GM21529 (cell line): Measurements from ENCODE around the gene SEPTIN12.
A peak's percentile ranks its signal among the peaks of the same experiment; 100 is the strongest.
"Not testable (repeated sequence)": the region's sequence is repeated elsewhere in the genome, so short reads cannot be mapped to it uniquely, and the experiment has no call there.

Experiments
- ATAC-seq: cut with Tn5 transposase; IDR thresholded peaks from one replicate; pipeline ENCODE4 v1.9.1; 2021; ENCODE audit not compliant: unreplicated experiment

SEPTIN12 gene

DNA sequence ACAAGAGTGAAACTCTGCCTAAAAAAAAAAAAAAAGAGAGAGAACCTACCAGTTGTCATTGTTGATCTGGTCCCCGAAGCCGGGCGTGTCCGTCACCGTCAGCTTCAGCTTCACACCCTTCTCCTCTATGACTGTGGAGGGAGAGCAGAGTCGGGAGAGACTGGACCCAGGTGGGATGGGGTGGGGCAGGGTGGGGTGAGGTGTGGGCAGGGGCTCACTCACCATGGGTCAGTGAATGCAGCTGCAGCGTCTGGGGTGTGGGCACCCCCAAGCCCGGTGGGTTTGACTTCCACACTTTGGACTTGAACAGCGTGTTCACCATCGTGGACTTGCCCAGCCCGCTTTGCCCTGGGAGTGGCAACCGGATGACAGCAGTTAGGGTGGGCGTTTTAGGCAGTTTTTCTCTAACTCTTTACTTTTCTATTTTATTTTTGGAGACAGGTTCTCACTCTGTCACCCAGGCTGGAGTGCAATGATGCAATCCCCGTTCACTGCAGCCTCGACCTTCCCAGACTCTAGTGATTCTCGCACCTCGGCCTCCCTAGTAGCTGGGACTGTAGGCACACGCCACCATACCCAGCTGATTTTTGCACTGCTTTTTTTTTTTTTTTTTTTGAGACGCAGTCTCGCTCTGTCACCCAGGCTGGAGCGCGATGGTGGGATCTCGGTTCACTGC, 2.2 kb downstream of the SEPTIN12 start:
- ATAC-seq: no peak

GRCh38 chr16:4784444-4784987, 3.6 kb downstream of the SEPTIN12 start:
- not testable (repeated sequence) for ATAC-seq

- ATAC-seq: no peak
Measured at GRCh38 chr16:4783951-4784336, 4.2 kb downstream of the SEPTIN12 start.

GRCh38 chr16:4783251-4783950, 4.7 kb downstream of the SEPTIN12 start:
- no peak for ATAC-seq

DNA sequence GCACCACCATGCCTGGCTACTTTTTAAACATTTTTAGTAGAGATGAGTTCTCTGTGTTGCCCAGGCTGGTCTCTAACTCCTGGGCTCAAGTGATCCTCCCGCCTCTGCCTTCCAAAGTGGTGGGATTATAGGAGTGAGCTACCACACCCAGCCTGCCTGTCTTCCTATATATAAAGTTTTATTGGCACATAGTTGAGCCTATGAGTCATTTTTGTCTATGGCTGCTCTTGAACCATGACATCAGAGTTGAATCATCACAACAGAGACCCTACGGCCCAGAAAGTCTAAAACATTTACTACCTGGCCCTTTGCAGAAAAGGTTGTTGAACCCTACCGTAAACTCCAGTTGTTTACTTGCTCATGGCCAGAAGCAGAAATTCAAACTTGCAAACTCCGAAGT, 7.9 kb downstream of the SEPTIN12 start:
- ATAC-seq: no peak

DNA sequence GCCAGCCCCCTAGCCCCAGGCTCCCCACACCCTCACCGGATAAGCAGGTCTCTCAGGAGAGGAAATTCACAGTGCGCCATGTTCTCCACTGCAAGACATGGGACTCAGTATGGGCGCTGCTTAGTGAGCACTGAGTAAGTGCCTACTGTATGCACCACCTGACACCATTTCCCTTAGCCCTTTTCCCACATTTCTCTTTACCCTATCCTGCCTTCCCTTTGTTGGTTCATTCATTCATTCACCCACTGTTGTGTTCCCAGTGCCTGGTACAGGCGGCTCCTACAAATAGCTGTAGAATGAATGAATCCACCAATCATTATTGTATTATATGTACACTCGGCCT, 10.1 kb downstream of the SEPTIN12 start:
- no peak for ATAC-seq

DNA sequence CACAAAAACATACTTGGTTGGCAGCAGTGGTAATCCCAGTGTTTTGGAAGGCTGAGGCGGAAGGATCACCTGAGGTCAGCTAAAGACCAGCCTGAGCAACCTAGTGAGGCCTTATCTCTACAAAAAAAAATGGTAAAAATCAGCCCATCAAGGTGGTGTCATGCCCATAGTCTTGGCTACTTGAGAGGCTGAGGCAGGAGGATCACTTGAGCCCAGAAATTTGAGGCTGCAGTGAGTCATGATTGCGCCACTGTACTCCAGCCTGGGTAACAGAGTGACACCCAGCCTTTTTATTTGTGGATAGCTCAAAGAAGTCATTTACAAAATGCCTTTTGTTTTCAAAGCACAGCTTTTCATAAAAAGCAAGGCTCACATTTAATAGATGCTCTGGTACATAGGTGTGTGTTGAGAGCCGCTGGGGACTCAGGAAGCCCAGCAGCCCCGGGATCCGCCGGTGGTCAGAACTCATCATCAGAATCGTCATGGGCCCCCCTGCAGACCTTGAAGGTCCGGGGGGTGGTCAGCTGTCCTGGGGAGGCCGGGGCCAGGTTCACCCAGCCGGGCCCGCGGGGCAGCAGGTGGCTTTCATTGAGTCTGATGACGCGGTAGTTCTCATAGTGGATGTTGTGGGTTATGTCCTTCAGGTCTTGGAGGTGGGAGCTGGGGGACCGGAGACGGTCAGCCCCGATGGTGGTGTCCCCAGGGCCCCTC, 10.7 kb downstream of the SEPTIN12 start:
- ATAC-seq: no peak

- ATAC-seq: no peak
Measured at GRCh38 chr16:4776141-4776705, 11.9 kb downstream of the SEPTIN12 start.

GRCh38 chr16:4775005-4775404, 13.1 kb downstream of the SEPTIN12 start:
- no peak for ATAC-seq

DNA sequence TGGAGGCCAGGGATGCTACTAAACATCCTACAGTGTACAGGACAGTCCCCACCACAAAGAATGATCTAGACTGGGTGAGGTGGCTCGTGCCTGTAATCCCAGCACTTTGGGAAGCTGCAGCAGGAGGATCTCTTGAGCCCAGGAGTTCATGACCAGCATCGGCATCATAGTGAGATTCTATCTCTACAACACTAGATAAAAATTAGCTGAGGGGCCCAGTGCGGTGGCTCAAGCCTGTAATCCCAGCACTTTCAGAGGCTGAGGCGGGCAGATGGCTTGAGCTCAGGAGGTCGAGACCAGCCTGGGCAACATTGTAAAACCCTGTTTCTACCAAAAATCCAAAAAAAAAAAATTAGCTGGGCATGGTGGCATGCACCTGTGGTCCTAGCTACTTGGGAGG, 15.8 kb downstream of the SEPTIN12 start:
- ATAC-seq: no peak

GRCh38 chr16:4771646-4772045, 16.5 kb downstream of the SEPTIN12 start:
- no peak for ATAC-seq

DNA sequence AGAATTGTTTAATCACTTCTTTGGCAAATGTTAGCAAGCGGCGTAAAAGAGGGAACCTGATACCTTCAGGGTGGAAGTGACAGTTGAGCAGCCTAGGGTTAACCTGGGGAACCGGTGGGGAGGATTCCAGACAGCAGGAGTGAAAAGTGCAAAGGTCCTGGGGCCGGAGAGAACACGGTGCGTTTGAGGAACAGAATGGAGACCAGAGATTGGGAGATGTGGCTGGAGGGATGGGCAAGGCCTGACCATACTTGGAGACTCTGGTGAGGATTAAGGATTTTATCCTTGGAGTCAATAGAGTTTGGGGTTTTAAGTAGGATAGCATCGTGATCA, 18.9 kb downstream of the SEPTIN12 start:
- ATAC-seq: no peak

- ATAC-seq: peak; percentile 67
Measured at GRCh38 chr16:4768549-4769305, 19.4 kb downstream of the SEPTIN12 start.

- ATAC-seq: no peak
Measured at GRCh38 chr16:4767872-4768548, 20.1 kb downstream of the SEPTIN12 start.

DNA sequence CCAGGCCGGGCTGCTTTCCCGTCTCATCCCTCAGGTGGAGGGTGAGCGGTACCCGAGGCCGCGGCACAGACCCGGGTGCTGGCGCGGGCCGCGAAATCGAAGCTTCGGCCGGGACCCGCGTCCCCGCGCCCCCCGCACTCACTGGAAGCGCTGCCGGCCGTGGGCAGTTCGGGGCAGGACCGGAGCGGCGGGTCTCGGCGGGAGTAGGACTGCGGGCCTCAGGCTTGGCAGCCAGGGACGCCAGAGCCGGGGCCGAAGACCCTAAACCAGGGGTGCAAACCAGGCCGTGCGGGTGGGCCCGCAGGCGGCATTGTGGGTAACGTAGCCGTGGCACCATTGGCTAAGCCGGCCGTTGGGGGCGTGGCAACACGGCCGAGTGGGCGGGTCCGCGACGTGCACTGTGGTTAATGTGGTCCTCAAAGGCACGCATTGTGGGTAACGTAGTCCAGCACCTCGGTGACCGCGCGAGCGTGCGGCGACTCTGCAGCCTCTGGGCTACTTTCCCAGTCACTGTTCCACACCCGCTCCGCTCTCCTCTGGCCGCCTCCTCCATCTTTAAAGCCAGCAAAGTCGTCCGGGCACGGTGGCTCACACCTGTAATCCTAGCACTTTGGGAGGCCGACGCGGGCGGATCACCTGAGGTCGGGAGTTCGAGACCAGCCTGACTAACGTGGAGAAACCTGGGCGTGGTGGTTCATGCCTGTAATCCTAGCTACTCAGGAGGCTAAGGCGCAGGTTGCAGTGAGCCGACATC, 21.1 kb downstream of the SEPTIN12 start, which contains the start of gene ZNF500:
TSS of gene ZNF500 (minus strand) at position 288 of the 754 bp plus-strand sequence. CDS start 1,184 bp downstream, outside the sequence.
- ATAC-seq: peak; percentile 83

DNA sequence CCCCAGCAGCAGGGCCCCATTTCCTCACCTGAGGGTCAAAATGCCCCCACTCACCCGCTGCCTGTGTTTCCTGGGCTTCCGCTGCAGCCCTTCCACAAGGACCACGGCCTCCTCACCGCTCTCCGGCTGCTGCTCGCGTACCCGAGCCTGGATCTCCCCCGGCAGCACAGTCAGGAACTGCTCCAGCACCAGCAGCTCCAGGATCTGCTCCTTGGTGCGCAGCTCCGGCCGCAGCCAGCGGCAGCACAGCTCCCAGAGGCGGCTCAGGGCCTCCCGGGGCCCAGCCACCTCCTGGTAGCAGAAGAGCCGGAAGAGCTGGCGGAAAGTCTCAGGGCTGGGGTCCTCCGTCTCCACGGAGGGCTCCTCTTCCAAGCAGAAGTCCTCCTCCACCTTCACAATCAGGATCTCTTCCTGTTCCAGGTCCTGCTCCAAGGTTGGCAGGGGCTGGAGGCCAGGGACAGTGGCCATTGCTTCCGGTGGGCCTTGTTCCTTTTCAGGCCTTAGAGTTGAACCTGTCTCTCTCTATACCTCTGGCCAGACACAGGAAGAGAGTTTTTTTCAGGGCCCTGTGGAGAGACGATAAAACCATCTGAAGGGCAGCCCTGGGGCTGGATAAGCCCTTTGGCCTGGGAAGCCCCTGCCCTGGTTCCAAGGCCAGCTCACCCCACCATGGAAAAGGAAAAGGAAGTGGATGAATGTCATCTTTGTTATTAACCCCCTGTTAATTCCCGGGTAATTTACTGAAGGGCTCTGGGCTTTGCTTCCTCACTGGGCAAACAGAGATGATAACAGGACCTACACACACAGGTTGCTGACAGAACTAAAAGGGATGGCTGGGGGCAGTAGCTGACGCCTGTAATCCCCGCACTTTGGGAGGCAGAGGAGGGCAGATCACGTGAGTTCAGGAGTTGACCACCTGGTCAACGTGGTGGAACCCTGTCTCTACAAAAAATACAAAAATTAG, 22.4 kb downstream of the SEPTIN12 start:
- ATAC-seq: no peak

GRCh38 chr16:4763791-4764190, 24.4 kb downstream of the SEPTIN12 start:
- no peak for ATAC-seq

- no peak for ATAC-seq
Measured at GRCh38 chr16:4762205-4762604, 25.9 kb downstream of the SEPTIN12 start.
